NCI-H774 (cell line): ENCODE data around the gene HAVCR1.
"Not testable (repeated sequence)": the region's sequence is repeated elsewhere in the genome, so short reads cannot be mapped to it uniquely, and the experiment has no call there.

Experiments used
- DNase-seq: peaks from one replicate; lab custom pipeline; 2025; lab: John Stamatoyannopoulos, UW

The HAVCR1 gene

DNA sequence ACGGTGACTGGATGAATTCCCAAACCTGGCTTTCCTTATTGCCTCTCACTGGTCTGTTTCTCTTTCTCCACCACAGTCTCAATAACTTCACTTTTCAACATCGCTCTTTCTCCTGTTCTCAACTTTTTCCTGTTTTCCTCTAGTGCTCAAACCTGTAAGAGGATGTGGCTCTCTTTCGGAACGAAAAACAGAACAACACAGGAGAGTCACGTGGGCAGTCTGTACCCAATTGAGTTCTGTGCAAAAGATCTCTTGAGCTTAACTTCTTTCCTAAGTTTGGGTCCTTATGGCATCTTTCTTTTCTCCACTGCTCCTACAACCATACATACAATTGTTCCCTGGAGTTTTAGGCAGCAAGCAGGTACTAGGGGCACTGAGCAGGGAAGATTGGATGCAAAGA is 8.9 kb downstream of the HAVCR1 start:
- DNase-seq = no peak

DNA sequence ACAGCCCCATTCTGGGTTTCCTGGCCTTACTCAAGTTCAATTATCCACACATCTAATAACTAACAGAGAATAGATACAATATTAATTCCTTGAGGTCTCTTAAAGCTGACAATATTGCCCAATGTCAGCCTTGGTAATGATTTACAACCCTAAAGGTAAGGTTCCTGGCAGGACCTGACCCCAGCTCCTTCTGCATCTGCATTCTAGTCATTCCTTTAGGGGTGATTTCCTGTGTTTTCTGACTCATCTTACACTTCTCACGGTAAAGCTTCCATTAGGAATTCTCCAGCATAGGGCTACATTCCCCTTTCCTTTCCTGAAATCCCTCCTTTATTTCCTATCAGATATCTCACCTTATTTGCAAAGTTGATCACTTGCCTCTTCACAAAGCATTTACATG is 9.3 kb downstream of the HAVCR1 start:
- DNase-seq = no peak

DNA sequence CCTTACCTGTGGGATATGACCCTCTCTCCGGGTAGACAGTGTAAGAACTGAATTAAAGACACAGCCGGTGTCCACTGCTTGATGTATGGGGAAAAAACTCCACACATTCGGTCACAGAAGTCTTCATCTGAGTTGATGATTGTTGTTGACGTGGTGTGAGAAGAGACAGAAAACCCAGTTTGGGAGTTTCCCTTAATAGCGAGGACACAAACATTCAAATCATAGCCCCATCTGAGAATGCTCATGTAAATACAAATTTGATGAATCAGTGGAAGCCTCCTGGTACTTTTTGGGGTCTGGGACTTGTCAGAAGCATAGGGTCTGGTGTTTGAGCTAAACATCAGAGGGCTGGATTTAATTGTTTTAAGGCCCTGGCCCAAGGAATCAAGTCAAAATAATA is 11.0 kb downstream of the HAVCR1 start:
- DNase-seq = no peak

DNA sequence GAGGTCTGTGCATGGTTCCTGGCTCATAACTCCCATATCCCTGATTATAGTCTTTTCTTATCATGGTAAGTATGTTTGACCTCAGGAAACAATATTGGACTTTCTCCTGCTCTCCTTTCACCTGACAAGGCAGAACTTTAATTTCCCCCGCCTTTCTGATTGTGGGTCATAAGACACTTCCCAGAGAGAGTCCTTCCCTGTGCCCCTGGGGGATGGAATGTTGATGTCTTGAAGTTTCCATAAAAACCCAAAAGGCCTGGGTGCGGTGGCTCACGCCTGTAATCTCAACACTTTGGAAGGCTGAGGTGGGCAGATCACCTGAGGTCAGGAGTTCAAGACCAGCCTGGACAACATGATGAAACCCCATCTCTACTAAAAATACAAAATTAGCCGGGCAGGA is 11.9 kb downstream of the HAVCR1 start:
- DNase-seq = not testable (repeated sequence)

DNA sequence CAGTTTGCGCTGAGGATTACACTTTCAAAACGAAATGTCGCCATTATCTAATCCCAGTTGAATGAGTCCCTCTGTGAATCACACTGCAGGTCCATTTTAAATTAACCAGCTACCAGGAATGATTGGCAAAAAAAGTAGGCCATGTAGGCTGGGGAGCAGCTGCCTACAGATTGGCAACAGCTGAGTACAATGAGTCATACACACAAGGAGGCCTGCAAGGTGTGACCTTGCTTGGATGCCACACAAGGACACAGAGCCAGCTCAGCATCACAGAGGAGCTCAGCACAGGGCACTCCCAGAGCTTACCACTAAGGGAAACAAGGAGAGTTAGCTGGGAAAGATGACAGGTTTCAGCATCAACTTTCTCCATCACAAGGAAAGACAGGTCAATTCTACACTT is 12.9 kb downstream of the HAVCR1 start:
- no peak for DNase-seq

DNA sequence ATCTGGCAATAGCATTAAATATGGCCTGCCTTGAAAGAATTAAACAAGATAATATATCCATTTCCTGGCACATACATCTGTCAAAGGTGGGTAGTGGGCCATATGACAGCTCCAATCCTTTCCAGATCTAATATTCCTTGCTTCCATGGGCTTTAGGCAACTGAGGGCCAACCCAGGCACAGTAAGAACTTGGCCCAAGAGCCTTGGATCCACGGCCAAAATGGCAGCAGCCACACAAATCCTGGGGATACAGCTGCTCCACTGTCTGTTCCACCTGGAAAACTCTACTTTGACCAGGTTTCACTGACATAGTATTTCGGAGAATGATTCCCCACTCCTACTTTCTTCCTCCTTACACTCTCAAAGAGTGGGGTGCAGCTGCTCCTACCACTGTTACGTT is 13.3 kb downstream of the HAVCR1 start:
- DNase-seq = no peak

DNA sequence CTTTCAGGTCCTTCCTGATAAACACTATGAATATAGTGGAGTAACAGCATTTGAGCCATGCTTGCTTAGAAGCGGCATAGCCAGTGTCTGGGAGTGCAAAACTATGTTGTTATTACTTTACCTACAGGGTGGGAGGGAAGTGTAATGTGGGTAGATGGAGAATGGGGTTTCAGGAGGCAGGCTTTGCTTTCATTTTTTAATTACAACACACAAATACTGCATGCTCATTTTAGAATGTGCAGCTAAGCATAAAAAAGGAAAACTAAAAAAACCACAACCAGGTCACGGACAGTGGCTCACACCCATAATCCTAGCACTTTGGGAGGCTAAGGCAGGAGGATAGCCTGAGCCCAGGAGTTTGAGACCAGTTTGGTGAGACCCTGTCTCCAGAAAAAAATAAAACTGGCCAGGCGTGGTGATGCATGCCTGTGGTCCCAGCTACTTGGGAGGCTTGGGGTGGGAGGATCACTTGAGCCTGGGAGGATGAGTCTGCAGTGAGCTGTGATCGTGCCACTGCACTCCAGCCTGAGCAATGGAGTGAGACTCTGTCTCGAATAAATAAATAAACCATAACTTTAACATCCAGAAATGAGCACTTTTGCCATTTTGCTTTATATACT is 20.2 kb downstream of the HAVCR1 start:
- no peak for DNase-seq

DNA sequence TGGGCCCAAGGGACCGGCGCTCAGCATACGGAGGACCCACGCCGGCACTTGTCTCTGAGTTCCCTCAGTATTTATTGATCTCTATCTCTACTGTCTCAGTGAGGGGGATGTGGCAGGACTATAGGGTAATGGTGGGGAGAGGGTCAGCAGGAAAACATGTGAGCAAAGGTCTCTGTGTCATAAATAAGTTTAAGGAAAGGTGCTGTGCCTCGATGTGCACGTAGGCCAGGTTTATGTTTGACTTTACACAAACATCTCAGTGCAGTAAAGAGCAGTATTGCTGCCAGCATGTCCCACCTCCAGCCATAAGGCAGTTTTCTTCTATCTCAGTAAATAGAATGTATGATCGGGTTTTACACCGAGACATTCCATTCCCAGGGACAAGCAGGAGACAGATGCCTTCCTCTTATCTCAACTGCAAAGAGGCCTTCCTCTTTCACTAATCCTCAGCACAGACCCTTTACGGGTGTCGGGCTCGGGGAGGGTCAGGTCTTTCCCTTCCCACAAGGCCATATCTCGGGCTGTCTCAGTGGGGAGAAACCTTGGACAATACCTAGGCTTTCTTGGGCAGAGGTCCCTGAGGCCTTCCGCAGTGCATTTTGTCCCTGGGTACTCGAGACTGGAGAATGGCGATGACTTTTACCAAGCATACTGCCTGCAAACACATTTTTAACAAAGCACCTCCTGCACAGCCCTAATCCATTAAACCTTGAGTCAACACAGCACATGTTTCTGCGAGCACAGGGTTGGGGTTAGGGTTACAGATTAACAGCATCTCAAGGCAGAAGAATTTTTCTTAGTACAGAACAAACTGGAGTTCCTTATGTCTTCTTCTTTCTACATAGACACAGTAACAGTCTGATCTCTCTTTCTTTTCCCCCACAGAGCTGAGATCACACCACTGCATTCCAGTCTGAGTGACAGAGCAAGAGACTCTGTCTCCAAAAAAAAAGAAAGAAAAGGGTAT is 24.5 kb downstream of the HAVCR1 start:
- not testable (repeated sequence) for DNase-seq

DNA sequence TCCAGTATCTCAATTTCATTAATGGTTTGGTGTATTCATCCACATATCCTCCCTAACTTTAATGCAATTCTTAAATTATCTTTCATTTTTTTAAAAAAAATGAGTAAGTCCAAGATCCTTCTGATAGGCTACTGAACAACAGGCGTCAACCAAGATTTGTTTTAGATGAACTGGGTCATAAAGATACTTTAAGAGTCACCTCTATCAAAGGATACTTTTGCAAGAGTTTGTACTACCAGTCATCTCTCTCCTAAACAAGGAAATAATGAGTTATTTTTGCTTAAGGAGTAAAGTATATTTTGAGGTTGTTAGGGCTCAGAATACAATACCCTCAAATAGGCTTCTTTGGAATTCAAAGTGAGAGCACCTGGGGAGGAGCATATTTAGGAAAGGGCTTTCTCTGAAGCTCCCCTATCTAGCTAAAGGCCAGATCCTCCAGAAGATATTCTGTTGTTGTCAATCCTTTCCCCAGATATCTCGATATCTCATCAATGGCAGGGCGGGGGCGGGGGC is 25.8 kb downstream of the HAVCR1 start:
- DNase-seq = no peak

DNA sequence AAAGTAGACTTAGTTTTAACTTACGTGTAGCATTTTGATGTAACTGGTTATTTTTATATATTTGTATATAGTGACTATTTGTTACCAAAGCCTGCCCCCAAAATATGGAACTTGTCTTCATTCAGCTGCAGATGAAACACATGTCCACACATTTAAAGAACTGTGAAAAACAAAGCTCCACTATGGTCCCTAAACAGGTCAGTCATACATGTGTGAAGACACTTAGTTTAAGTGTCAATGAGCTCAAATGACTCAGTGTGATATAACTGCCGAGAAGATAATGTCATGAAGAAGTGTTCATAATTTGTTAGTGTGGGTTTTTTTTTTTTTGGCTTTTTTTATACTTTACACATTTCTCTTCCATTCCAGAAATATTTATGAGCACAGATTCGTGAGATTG is 28.2 kb downstream of the HAVCR1 start:
- no peak for DNase-seq

DNA sequence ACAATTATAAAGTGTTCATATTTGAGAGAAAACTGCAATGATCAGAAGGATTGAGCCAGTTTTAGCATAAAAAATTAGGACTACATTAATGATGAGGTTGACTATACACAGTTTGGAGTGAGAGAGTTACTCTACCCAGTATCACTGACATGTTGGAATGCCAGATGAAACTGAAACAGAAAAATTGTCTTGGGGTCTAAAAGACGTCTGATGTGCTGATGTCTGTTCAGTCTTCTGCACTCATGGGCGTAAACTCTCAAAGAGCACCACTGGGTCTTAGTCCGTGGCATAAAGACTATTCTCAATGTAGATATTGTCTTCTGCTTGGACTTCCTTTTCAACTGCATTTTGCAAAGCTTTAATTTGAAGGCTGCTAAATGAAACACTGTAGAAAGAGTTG is 29.5 kb downstream of the HAVCR1 start:
- no peak for DNase-seq

DNA sequence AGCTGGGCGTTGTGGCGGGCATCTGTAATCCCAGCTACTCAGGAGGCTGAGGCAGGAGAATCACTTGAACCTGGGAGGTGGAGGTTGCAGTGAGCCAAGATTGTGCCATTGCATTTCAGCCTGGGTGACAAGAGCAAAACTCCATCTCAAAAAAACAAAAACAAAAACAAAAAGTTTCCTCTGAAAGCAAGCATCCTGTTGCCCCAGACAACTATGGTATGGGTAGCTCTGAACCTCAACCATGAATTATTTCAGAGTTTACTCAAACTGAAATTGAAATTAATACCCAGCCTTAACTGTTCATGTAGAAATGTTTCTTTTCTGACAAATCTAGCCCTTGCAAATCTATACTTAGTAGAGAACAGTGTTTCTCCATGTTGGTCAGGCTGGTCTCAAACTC is 31.3 kb downstream of the HAVCR1 start:
- not testable (repeated sequence) for DNase-seq

DNA sequence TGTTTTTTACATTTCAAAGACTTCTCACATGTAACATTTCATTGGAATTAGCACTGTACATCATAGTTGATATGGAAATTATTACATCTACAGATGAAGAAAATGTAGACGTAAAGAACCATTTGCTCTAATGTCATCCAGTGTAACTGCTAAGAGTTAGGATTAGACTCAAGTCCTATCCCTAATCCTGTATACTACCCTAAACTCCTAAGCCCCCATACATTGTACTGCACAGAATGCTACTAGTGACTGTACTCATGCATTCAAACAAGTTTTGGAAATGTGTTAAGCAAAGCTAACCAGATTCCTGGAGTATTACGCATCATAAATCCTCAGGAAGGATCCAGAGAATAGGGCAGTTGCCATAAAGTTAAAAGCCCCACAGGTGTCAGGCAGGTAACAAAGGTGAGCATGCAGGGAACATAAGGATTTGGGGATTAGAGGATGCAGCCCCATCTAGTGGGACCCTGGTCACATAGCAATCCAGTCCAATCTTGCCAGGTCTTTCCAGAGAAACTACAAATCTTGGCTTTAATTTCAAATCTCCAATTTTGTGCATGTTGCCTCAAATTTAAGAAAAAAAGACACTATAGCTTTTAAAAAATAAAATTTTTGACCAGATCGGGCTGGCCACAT is 32.0 kb downstream of the HAVCR1 start:
- no peak for DNase-seq

DNA sequence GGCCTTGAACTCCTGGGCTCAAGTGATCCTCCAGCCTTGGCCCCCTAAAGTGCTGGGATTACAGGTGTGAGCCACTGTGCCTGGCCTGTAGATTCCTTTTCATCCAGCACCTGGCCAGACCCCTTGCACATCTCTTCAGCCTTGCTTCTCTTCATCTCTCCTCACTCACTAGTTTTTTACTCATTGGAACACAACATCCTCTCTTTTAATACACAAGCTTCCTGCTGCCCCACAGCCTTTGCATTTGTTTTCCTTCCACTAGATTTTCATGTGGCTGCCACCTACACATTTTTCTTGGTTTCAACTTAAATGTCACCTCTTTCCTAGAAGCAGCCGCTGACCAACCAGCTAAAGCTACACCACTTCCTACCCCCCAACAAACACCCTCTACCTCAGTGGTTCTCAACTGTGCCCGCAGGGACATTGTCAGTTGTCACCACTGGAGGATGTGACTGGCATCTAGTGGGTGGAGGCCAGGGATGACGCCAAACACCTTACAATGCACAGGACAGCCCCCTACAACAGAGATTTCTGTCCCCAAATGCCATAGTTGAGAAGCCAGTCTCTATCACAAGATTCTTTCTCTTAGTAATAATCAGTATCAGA is 33.7 kb downstream of the HAVCR1 start:
- no peak for DNase-seq

DNA sequence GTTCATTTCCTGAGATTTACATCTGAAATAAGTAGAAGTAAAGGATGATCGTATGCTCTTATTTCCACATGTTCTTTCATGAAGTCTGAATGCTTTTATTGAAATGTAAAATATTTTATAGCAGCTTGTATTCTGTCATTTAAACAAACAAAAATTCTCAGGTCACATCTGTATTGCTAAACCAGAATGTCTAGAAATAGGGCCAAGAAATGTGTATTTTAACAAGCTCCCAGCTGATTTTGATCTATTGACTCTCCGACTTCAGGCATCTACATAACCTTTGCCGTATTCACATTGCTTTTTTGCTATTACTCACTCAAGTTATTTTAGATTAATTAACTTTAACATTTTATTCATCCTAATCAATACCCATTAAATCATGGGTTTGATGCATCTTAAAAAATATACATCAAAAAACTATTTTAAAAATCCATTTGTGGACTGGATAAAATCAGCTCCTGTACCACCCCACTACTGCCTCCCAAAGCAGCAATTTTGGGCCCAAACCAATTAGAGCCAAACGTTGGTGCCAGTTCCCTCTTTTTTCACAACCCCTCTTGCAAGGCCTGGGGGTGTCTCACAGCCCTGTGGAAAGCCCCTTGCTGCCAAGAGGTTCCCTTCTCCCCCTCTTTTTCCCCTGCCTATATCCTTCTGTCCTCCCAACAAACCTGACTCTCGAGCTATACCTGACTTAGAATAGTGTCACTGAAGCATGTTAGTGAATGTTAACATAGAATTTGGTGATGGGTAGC is 34.5 kb downstream of the HAVCR1 start:
- DNase-seq = no peak

DNA sequence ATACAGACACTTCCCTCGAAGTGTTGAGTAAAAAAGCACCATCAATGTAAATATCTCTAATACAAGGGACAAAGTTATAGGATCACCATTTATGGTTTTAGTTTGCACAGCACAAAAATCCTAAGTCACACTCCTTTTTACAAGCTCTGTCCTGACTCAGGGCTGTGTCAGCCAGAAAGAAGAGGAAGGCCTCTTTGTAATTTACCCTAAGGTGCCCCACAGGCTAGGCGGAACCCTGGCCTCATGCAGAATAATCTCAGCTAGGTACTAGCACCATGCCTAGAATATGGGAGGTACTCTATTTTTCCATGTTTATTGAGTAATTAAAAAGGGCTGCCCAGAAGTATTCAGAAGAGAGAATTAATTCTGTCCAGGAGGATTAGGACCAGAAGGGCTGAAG is 36.9 kb downstream of the HAVCR1 start:
- no peak for DNase-seq

DNA sequence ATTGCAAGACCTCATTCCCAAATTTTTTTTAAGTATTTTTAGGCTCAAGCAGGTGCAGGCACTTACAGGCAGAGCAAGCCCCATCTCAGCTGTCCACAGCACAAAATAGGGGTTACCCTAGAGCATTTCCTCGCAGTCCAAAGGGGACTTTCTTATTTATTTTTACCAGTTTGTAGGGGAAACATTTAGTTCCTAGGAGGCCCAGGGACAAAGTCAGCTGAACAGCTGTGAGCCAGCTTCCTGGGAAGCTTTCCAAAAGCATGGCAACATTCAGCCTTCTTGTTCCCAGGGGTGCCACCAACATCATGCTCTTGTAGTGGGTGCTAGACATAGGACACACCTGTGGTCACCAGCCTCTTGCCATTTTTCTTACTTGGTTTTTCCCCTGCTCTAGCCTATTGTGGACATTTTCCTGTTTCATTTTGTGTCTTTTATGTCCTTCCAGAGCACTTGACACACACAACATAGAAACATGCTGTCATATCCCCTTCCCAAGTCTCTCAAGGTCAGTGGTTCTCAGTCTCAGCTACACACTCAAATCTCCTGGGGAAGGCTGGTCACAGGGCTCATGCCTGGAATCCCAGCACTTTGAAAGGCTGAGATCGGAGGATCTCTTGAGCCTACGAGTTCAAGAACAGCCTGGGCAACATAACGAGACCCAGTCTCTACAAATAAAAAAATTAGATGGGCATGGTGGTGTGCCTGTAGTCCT is 38.2 kb downstream of the HAVCR1 start:
- DNase-seq = no peak

DNA sequence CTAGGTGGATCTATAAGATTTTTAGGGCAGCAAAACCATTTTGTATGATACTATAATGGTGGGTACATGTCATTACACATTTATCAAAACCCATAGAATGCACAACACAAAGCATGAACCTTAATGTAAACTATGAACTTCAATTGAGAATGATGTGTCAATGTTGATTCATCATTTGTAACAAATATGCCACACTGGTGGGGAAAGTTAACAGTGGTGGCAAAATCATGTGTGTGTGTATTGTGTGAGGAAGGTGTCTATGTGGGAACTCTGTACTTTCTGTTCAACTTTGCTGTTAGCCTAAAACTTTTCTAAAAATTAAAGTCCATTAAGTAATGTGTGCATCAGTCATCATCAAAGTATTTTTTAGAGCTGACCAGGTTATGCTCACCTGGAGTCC is 38.9 kb downstream of the HAVCR1 start:
- no peak for DNase-seq

DNA sequence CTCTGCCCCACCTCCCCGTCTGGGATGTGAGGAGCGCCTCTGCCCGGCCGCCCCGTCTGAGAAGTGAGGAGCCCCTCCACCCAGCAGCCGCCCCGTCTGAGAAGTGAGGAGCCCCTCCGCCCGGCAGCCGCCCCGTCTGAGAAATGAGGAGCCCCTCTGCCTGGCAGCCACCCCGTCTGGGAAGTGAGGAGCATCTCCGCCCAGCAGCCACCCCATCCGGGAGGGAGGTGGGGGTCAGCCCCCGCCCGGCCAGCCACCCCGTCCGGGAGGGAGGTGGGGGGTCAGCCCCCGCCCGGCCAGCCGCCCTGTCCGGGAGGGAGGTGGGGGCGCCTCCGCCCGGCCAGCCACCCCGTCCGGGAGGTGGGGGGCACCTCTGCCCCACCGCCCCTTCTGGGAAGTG is 44.8 kb downstream of the HAVCR1 start:
- not testable (repeated sequence) for DNase-seq

DNA sequence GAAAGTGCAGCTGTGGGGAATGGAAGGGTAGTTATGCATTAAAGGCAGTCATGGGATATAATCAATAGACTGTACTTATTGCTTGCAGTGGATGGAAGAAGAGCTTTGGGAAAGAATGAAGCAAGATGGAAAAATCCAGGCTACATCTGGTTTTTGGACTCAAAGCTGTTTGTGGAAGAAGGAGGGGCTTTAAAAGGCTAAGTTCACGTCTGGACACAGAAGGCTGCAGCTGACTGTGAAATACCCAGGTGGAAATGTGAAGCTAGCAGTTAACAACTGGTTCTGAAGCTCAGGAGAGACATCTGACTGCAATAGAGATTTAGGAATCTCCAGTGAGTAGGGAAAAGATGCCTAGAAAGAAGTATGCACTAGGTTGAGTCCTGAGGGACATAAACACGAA is 52.7 kb downstream of the HAVCR1 start:
- DNase-seq = no peak
